ENCODE results near the gene GSG1L2. TPM values are rescaled to one million over a fixed set of nuclear protein-coding genes. Genes with fewer than 3 reads are reported as not detected.

The GSG1L2 gene
- total and polyA plus RNA-seq, 2 of the 13 experiments (the other 11 are each of a cell fraction or from before 2014, with no cell fraction given): not detected

GRCh38 chr17:9868552-9868951 lies 46.7 kb upstream of the GSG1L2 start:
- Histone ChIP-seq H3K4me1 (ENCODE audit: insufficient read depth, low read length) (no peaks in the 10 kb centered on the region), H3K9ac (ENCODE audit: insufficient read depth, low read depth, low read length) (no peak overlapping the region), H3K27ac (ENCODE audit: extremely low read length, insufficient read depth, low read length) (no peak overlapping the region), H3K79me2 (ENCODE audit: insufficient read depth, low read length) (no peaks in the 10 kb centered on the region), H3K4me2 (ENCODE audit: low read depth, low read length) (no peak overlapping the region), H3K9me3 (ENCODE audit: low read length) (no peaks in the 10 kb centered on the region), H3K4me3 (replicated peaks in 1 of 3; ENCODE audit: insufficient read depth in 1 of 3, low read depth in 2 of 3, low read length in 3 of 3) (no peak overlapping the region), H4K20me1 (ENCODE audit: insufficient read depth, low read length) (no peaks in the 10 kb centered on the region), H3K36me3 (replicated peaks in 1 of 2; ENCODE audit: control insufficient read depth in 1 of 2, insufficient read depth in 2 of 2, low read length in 2 of 2) (no peaks in the 10 kb centered on the region), H3K27me3 (ENCODE audit: control insufficient read depth in 1 of 2, insufficient read depth in 2 of 2, low read length in 2 of 2) (peaks cover 0 to 6% of the 10 kb centered on the region in 2 experiments; a peak in 1 of 5 replicates), H2AFZ (ENCODE audit: low read length) (no peak overlapping the region)
- ATAC-seq: no peak
- FAIRE-seq: no peak
- no TSS peak for BruUV-seq (replicated peaks)
- DNase-seq (ENCODE audit: low spot score): no peak
- 0% methylated on average over 3 of the region's 3 CpGs for WGBS (ENCODE audit: low lambda C conversion rate)
- CTCF ChIA-PET (ENCODE audit: low intra/inter-chr PET ratio, low total read pairs): no interaction called here
- no peak for TF ChIP-seq SP4 (CRISPR knock-in tag; IDR thresholded peaks at IDR 0.05)
- TF ChIP-seq NAIF1 (CRISPR knock-in tag; IDR thresholded peaks at IDR 0.05; ENCODE audit: borderline replicate concordance): no peak
- TF ChIP-seq SATB2 (CRISPR knock-in tag; IDR thresholded peaks at IDR 0.05): no peak
- no peak for TF ChIP-seq ZNF569 (CRISPR knock-in tag; IDR thresholded peaks at IDR 0.05; ENCODE audit: borderline replicate concordance)
- no peak for TF ChIP-seq CREB1 (IDR thresholded peaks at IDR 0.05)
- no peak for TF ChIP-seq CREB1 (CRISPR knock-in tag; IDR thresholded peaks at IDR 0.05)
- TF ChIP-seq SIX1 (CRISPR knock-in tag; IDR thresholded peaks at IDR 0.05; ENCODE audit: borderline replicate concordance): no peak
- TF ChIP-seq ZBTB4 (CRISPR knock-in tag; IDR thresholded peaks at IDR 0.05; ENCODE audit: borderline replicate concordance): no peak
- no peak for TF ChIP-seq RNF2 (conservative IDR thresholded peaks at IDR 0.05; ENCODE audit: low read depth)
- no peak for TF ChIP-seq SMAD9 (CRISPR knock-in tag; IDR thresholded peaks at IDR 0.05)
- no peak for TF ChIP-seq SNAPC2 (CRISPR knock-in tag; IDR thresholded peaks at IDR 0.05)
- TF ChIP-seq TP53 (CRISPR knock-in tag; conservative IDR thresholded peaks at IDR 0.05): no peak
- TF ChIP-seq ZNF546 (CRISPR knock-in tag; conservative IDR thresholded peaks at IDR 0.05): no peak
- TF ChIP-seq ZNF704 (CRISPR knock-in tag; IDR thresholded peaks at IDR 0.05; ENCODE audit: borderline replicate concordance): no peak
- no peak for TF ChIP-seq GATAD1 (CRISPR knock-in tag; IDR thresholded peaks at IDR 0.05)
- TF ChIP-seq ZNF598 (CRISPR knock-in tag; IDR thresholded peaks at IDR 0.05; ENCODE audit: borderline replicate concordance): no peak
- TF ChIP-seq ATF7 (IDR thresholded peaks at IDR 0.05): no peak
- no peak for TF ChIP-seq ATF7 (CRISPR knock-in tag; IDR thresholded peaks at IDR 0.05)
- no peak for TF ChIP-seq ZBTB7B (CRISPR knock-in tag; IDR thresholded peaks at IDR 0.05)
- TF ChIP-seq GABPB1 (CRISPR knock-in tag; IDR thresholded peaks at IDR 0.05): no peak
- no peak for TF ChIP-seq ZNF580 (CRISPR knock-in tag; IDR thresholded peaks at IDR 0.05; ENCODE audit: borderline replicate concordance, low read depth)
- no peak for TF ChIP-seq ZNF749 (CRISPR knock-in tag; IDR thresholded peaks at IDR 0.05; ENCODE audit: borderline replicate concordance)
- in situ Hi-C loops (cut with HindIII; ENCODE audit: extremely low pct_ligation_motif_present, low pct_unique_long_range_greater_than_20kb): no loop called here
- POLR2A ChIA-PET: no interaction called here
- intact Hi-C loops (cut with micrococcal nuclease; ENCODE audit: unreplicated experiment): no loop called here
